Mucosa of descending colon (tissue), 3 donors: ENCODE results near the gene KRT23. TPM values are rescaled to one million over a fixed set of nuclear protein-coding genes. Genes with fewer than 3 reads are reported as not detected.

Experiments used
- ATAC-seq: fragments of 200-7000 bp; cut with Tn5 transposase; one replicate; pipeline ENCODE4 v1.9.1; 2020; ENCODE audit warnings: mild to moderate bottlenecking, moderate library complexity
- DNase-seq, 3 donors: peaks; one replicate each; pipeline ENCODE4 v3.0.0-alpha.2; 2020
- H3K36me3 ChIP-seq: fragments of 200-600 bp; one replicate; pipeline ENCODE4 v1.8.0; 2021; ENCODE audit warnings: low read depth, mild to moderate bottlenecking
- H3K4me1 ChIP-seq: fragments of 200-600 bp; one replicate; pipeline ENCODE4 v1.8.0; 2021; ENCODE audit warnings: low read depth, mild to moderate bottlenecking
- H3K4me3 ChIP-seq: fragments of 200-600 bp; one replicate; pipeline ENCODE4 v1.8.0; 2021; ENCODE audit warnings: mild to moderate bottlenecking
- H3K9me3 ChIP-seq: fragments of 200-600 bp; one replicate; pipeline ENCODE4 v1.8.0; 2021; ENCODE audit warnings: mild to moderate bottlenecking
- intact Hi-C, 2 donors: fragments of 100-400 bp; cut with DNase I in 1 of 2; cut with micrococcal nuclease in 1 of 2; formaldehyde crosslinking; loops; one replicate each; pipeline versions ENCODE4 v1.11.0 to v1.11.1; 2022; cut with DNase I, micrococcal nuclease
- long read RNA-seq, 2 donors: library from polyadenylated mRNA; unstranded; transcript quantifications; one replicate each; pipeline ENCODE4 v2.0.0, GENCODE V29; 2019 to 2021
- total RNA-seq, 3 donors: library from RNA; stranded (reverse); fragmentation: NEBNext Ultra II Directional in 2 of 3; extraction: Animal tissue kit (Norgen Biotek cat#: 25700) in 2 of 3; gene quantifications; one replicate each; pipeline versions ENCODE4 v1.2.1 to v1.2.4, GENCODE V29; 2021 to 2023
- TF ChIP-seq, protein P1 (sequence below): fragments of 200-600 bp; IDR thresholded peaks from one replicate; pipeline ENCODE4 v1.8.0; 2022; ENCODE audit warnings: antibody characterized with exemption, mild to moderate bottlenecking
- donor health status: DM: no; HTN: no; CAD: no; lungs with moderate emphysema.
- donor health status: DM: no; HTN: no; CAD: no.
- donor health status: DM: no; HTN: yes; CAD: no.

Gene KRT23, protein sequence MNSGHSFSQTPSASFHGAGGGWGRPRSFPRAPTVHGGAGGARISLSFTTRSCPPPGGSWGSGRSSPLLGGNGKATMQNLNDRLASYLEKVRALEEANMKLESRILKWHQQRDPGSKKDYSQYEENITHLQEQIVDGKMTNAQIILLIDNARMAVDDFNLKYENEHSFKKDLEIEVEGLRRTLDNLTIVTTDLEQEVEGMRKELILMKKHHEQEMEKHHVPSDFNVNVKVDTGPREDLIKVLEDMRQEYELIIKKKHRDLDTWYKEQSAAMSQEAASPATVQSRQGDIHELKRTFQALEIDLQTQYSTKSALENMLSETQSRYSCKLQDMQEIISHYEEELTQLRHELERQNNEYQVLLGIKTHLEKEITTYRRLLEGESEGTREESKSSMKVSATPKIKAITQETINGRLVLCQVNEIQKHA
- total RNA-seq = under 1 TPM in 1 of 3 donors, not detected in 2; 0.53 TPM
- long read RNA-seq, donor 1 = 0 reads
- long read RNA-seq, donor 2 = 0 reads

DNA sequence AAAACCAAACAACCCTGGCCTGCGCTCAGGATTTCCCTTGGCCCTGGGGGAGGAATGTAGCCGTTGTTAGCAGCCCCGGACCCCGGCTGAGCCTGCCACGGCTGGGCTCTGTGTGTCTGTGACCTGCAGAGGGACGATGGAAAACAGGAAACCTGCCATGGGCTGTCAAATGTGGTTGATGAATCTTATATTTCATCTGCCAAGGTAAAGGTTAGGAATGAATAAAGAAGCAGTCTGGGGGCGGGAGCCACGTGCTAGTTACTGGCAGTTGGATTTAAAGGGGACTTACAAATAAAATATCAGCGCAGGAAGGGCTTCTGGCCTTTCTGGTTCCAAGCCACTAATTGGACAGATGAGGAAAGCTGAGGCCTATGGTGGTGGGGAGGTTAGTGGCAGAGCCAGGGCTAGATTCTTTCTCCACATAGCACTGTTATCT lies at the start of gene KRT23:
Gene KRT23 (minus strand): TSS at position 263 of the 436 bp plus-strand sequence. CDS start 1,043 bp downstream, outside the sequence.
- intact Hi-C loops = no loop called here
- H3K9me3 ChIP-seq = no peaks in the 10 kb centered on the region
- H3K36me3 ChIP-seq = no peaks in the 10 kb centered on the region
- H3K4me1 ChIP-seq = no peaks in the 10 kb centered on the region
- DNase-seq (no peak), ATAC-seq (no peak)
- TF ChIP-seq, protein P1, sequence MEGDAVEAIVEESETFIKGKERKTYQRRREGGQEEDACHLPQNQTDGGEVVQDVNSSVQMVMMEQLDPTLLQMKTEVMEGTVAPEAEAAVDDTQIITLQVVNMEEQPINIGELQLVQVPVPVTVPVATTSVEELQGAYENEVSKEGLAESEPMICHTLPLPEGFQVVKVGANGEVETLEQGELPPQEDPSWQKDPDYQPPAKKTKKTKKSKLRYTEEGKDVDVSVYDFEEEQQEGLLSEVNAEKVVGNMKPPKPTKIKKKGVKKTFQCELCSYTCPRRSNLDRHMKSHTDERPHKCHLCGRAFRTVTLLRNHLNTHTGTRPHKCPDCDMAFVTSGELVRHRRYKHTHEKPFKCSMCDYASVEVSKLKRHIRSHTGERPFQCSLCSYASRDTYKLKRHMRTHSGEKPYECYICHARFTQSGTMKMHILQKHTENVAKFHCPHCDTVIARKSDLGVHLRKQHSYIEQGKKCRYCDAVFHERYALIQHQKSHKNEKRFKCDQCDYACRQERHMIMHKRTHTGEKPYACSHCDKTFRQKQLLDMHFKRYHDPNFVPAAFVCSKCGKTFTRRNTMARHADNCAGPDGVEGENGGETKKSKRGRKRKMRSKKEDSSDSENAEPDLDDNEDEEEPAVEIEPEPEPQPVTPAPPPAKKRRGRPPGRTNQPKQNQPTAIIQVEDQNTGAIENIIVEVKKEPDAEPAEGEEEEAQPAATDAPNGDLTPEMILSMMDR = no peak
- no peak within 1 kb of the TSS for H3K4me3 ChIP-seq

DNA sequence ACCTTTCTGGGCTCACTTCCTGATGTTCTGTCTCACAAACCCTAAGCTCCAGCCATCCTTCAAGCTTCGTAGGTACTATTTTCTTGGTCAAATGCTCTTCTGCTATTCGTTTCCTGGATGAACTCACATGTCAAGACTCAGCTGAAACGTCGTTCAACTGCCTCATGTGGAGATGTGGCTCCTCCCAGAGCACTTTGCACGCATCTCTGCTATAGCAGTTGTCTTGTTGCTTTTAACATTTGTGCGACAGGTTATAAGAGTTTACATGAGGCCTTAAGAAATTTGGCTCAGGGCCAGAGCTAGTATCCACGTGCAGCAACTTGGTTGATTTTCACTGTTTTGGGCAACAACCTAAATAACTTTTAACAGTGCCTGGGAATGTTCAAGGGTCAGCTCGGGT lies 49.5 kb upstream of the KRT23 start:
- intact Hi-C loops = no loop called here
- TF ChIP-seq, protein P1 = no peak
- DNase-seq (no peak), ATAC-seq (no peak)
- Histone ChIP-seq H3K36me3 (no peaks in the 10 kb centered on the region), H3K4me3 (no peak overlapping the region), H3K9me3 (no peaks in the 10 kb centered on the region), H3K4me1 (no peaks in the 10 kb centered on the region)

DNA sequence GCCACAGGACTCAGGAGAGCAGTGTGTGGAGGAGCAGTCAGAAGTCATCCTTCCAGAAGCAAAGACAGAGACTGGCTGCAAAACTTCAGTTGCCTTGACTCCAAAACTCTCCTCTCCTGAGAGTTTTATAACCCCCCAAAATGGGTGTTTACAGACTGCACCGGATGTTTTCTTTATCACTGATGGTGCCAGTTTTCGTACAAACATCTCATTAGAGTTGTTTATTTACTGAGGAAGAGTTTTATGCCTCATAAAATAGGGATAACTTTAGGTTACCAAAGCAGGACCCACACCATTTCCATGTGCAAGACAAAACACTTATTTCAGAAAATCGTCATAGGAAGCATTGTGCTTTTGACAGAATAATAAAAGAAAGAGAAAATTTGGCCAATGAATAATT lies 46.8 kb upstream of the KRT23 start, which contains the start of gene KRT40:
Gene KRT40 (minus strand): TSS at position 101 of the 400 bp plus-strand sequence. CDS start 53 bp downstream, at position 48.
- intact Hi-C loops = no loop called here
- TF ChIP-seq, protein P1 = no peak
- Histone ChIP-seq H3K36me3 (no peaks in the 10 kb centered on the region), H3K4me1 (no peaks in the 10 kb centered on the region), H3K4me3 (no peak within 1 kb of the TSS), H3K9me3 (no peaks in the 10 kb centered on the region)
- DNase-seq (no peak), ATAC-seq (no peak)

DNA sequence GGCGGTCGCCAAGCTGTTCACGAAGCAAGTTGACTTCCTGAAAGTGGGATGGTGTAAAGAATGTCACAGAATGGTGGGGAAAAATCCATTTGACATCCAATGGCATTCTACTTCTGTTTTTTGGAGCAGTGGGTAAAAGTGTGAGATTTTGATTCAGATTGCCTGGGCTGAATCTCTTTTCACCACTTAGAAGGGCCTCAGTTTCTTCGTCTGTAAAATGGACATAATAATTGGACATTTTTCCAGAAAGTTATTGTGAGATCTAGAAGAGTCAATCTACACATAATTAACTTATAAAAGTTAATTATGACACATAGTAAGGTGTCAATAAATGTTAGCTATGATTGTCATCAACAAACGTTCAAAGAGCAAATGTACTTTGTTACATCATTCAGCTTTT lies 43.7 kb upstream of the KRT23 start:
- Histone ChIP-seq H3K4me1 (no peaks in the 10 kb centered on the region), H3K4me3 (no peak overlapping the region), H3K36me3 (no peaks in the 10 kb centered on the region), H3K9me3 (no peaks in the 10 kb centered on the region)
- intact Hi-C loops = no loop called here
- DNase-seq (no peak), ATAC-seq (no peak)
- TF ChIP-seq, protein P1 = no peak

DNA sequence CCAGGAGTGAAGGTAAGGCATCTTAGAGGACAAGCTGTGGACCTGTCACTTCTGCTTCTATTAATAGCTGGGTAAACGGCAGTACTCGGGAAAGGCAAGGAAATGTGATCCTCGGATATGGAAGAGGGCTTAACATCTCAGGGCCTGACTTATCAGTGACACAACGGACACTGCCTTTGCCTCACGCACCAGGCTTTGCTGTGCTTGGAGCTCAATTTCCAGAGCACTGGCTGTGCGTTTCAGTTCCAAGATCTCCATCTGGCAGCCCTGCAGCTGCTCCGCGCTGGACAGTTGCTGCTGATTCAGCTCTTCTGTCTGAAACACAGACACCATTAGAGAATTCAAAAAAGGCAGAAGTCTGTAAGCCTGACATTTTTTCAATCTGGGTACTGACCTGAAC lies 43.1 kb upstream of the KRT23 start:
- no peak for DNase-seq
- no peak for ATAC-seq
- Histone ChIP-seq H3K9me3 (no peaks in the 10 kb centered on the region), H3K4me3 (no peak overlapping the region), H3K36me3 (no peaks in the 10 kb centered on the region), H3K4me1 (no peaks in the 10 kb centered on the region)
- intact Hi-C loops = no loop called here
- TF ChIP-seq, protein P1 = no peak
